Activated CD4-positive, alpha-beta T cell treated with anti-CD3 and anti-CD28 coated beads for 48 hours (primary cell): Measurements from ENCODE around the gene KIAA2012.

Experiments used
- DNase-seq: peaks from one replicate; pipeline ENCODE4 v3.0.0-alpha.2; 2020

Gene KIAA2012

DNA sequence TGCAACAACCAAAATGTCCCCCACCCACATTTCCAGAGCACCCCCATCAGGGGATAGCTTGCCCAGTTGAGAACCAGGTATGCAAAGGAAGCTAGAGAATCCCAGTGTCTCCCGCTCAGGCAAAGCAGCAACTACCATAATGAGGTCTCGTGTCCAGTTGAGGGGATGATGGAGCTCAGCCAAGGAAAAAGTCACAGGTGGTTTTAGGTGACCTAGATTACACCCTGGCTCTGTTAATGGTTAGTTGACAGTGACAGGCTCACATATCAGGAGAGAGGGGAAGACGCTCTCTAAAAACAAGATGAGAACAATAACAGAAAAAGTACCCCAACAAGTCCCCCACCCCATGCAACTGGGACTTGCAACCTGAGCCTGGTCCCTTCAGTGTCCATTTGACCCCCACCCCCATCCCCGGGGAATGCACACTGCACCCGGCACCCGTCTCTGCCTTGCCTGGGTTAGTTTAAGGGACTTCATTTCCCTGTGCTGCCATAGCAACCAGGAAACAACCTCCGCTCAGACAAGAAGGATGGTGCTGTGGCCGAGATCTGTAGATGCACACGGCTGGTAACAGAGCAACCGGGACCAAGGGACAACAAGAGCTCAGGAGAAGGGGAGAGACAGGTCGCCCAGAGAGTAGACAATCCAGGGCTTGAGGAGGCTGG, at the start of gene KIAA2012:
TSS of gene KIAA2012 (plus strand) at position 519 of the 665 bp plus-strand sequence. CDS start 373 bp downstream, outside the sequence.
- DNase-seq = no peak

DNA sequence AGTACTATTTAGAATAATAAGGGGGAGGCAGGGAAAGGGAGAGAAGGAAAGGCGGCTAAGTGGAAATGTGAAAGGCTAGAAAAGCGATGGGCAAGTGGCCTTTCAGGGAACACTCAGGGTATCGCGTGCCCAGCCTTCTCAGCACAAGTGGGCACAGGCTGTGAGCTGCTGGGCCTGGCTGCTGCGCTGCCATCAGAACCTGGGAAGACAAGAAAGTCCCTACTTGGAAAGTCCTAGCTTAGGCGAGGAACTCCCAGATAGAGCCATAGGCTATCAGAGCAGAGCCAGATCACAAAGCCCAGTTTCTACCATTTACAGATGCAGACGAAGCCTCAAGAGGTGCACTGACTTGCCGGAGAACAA, 49.2 kb upstream of the KIAA2012 start:
- DNase-seq = no peak

DNA sequence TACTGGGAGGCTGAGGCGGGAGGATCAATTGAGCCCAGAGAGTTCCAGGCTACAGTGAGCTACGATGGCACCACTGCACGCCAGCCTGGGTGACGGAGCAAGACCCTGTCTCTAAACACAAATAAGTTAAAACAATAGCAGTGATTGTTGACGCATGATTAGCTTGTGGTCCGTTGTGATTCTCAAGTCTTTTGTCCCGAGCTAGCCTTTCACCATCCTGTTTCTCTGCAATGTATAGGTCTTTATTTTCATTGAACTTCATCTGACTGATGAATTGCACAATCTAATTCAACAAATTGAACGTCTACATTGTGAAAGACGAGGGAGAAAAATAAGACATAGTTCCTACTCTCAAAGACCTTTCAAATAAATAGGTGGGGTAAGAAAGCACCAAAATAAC, 48.2 kb upstream of the KIAA2012 start:
- DNase-seq = no peak

DNA sequence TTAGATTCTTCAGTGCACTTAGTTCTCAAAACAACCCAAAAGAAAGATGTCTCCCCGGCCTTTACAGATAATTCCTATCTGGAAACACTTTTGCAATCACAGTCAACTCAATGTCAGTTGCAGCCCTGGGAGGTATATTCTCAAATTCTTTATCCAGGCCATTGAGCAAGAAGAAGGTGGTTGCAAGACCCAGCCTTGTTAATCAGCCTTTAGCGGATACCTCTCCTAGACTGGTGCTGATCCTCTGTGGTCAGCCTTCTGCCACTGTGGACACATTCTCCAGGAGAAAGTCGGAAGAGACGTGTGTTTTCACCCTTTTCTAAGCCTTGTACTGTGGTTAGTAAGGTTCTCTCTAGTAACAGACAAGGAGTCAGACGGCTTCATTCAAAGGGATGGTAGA, 47.2 kb upstream of the KIAA2012 start:
- DNase-seq = no peak

DNA sequence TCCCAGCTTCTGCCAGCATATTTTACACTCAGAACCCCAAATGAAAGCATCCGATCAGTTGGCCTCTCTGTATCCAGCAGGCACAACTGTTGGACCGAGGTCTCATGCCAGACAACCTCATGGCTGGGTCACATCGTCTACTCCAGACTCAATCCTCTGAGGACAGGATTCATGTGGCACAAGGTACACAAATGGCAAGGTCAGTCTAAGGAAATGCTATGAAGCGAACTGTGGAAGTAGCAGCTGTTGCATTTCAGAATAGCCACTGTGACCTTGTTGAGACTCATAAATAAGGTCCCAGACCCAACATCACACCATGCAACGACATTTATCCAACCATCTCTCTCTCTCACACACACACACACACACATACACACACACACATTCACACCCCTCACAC, 46.5 kb upstream of the KIAA2012 start:
- DNase-seq = no peak

DNA sequence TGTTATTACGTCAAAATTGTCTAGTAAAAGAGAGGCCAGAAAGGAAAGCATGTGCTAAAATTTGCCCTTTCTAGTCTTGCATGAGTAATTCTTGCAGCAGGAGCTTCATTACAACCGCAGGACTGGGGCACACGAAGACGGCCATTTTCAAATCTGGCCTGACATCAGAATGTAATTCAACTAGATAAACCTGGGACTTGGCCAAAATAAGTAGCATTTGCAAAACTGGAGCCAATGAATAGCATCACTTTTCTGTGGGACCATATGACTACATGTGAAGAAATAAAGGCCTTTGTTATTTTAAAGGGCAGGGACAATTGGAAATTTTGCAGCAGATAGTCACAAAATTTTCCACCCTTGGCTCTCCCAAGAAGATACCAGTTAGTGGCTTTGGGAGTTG, 42.4 kb upstream of the KIAA2012 start:
- DNase-seq = no peak

DNA sequence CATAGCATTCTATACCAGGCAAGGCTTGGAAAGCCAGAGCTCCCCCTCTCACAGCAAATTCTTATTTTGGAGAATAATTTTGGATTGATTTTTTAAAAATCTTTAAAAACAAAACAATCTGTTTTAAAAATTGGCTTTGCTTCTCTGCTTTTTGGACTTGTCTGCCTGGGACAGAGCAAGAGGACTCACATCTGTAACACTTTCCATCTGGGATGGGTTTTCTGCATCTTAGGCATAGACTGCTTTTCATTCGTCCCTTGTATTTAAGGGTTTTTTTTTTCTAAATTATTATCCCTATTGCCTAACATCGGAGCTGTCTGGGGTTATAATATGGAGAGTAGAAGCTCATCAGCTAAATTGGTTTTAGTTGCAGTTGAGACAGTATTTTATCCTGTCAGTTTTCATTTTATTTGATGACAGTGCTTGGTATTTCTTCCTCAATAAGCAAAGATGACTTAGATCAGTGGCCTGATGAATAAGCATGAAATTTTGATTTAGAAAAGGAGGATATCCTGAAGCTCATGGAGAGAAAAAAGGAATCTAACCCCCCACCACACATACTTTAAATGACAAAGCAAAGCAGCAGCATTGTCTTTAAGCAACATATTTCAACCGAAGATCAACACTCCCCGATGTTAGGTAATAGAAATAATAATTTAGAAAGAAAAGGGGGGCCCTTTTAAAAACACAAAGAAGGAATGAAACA, 41.7 kb upstream of the KIAA2012 start:
- no peak for DNase-seq

DNA sequence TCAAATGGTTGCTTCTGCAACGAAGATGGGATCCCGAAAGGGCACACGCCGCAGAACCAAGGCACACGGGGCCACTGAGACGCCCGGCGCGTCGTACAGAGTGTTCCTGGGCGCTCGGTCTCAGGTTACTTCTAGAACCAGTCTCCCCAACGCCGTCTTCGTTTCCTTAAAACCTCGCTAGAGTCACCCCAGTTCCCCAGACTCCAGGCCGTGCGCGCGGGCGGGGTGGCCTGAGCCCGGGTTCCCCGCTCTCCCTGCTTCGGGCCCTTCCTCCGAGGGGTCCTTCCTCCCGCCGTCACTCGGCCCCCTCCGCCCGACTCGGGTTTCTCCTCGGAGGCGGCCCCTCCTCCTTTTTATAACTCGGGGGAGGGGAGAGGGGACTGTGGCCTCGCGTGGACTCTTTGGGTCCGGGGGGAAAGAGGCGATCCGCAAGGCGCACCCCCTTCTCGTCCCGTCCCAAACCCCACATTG, 40.2 kb upstream of the KIAA2012 start:
- peak; percentile 46 for DNase-seq

DNA sequence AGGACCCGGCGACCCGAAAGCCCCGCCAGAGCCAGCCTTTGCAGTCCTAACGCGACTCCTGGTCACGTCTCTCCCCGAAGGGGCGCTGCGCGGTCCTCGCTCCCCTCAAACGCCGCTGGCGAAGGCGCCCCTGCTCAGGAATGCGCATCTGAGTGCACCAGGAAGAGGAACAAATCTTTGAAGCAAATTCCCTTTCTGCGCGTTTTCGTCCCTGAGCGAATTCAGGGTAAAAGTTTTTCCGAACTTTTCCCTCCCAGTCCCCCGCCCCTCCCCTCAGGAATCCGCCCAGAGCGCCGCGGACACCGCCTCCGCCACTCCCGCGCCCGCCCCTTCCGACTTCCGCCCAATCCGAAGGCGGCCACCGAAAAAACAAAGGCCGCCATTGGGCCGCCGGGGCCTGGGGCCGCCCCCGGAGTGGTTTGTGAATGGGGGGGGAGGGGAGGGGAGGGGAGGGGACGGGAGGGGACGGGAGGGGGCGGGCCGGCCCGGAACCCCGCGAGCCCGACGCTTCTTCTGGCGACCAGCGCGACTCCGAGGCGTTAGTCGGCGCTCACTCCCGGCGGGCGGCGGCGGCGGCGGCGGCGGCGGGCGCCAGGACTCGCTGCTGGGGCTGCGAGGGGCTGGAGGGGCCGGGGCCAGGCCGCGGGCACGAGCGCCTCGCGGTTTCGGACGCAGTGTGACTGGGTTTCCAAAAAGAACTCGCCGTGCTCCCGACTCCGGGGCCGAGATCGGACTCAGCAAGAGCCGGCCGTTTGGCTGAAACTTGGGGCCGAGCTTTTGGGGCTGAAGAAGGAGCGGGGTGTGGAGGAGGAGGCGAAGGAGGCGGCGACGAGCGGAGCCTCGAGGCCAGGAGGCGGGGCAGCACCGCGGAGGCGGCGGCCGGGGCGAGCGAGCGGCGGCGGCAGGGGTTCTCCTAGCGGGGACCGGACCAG, 39.5 kb upstream of the KIAA2012 start, which contains the start of gene FZD7:
TSS of gene FZD7 (plus strand) at position 539 of the 932 bp plus-strand sequence. CDS start 793 bp downstream, outside the sequence.
- DNase-seq = peak; percentile 87

DNA sequence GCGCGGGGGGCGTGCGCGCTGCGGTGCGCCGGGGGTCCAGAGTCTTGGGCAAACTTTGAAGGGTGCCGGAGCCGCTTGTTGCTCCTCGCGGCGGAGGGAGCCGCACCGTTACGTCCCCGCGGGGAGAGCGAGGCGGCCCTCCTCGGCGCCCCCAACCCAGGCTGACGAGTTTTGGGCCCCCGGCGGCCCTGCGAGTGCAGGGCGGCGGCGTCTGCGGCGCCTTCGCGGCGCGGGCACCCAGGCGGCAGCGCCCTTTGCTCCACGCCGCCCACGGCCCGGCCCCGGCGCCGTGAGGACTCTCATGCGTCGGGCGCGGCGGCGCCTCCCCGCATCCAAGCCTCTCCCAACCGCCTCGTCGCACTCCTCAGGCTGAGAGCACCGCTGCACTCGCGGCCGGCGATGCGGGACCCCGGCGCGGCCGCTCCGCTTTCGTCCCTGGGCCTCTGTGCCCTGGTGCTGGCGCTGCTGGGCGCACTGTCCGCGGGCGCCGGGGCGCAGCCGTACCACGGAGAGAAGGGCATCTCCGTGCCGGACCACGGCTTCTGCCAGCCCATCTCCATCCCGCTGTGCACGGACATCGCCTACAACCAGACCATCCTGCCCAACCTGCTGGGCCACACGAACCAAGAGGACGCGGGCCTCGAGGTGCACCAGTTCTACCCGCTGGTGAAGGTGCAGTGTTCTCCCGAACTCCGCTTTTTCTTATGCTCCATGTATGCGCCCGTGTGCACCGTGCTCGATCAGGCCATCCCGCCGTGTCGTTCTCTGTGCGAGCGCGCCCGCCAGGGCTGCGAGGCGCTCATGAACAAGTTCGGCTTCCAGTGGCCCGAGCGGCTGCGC, 38.6 kb upstream of the KIAA2012 start:
- peak; percentile 52 for DNase-seq

DNA sequence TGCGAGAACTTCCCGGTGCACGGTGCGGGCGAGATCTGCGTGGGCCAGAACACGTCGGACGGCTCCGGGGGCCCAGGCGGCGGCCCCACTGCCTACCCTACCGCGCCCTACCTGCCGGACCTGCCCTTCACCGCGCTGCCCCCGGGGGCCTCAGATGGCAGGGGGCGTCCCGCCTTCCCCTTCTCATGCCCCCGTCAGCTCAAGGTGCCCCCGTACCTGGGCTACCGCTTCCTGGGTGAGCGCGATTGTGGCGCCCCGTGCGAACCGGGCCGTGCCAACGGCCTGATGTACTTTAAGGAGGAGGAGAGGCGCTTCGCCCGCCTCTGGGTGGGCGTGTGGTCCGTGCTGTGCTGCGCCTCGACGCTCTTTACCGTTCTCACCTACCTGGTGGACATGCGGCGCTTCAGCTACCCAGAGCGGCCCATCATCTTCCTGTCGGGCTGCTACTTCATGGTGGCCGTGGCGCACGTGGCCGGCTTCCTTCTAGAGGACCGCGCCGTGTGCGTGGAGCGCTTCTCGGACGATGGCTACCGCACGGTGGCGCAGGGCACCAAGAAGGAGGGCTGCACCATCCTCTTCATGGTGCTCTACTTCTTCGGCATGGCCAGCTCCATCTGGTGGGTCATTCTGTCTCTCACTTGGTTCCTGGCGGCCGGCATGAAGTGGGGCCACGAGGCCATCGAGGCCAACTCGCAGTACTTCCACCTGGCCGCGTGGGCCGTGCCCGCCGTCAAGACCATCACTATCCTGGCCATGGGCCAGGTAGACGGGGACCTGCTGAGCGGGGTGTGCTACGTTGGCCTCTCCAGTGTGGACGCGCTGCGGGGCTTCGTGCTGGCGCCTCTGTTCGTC, 37.7 kb upstream of the KIAA2012 start:
- DNase-seq = peak; percentile 58

DNA sequence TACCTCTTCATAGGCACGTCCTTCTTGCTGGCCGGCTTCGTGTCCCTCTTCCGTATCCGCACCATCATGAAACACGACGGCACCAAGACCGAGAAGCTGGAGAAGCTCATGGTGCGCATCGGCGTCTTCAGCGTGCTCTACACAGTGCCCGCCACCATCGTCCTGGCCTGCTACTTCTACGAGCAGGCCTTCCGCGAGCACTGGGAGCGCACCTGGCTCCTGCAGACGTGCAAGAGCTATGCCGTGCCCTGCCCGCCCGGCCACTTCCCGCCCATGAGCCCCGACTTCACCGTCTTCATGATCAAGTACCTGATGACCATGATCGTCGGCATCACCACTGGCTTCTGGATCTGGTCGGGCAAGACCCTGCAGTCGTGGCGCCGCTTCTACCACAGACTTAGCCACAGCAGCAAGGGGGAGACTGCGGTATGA, 37.1 kb upstream of the KIAA2012 start:
- DNase-seq = no peak

DNA sequence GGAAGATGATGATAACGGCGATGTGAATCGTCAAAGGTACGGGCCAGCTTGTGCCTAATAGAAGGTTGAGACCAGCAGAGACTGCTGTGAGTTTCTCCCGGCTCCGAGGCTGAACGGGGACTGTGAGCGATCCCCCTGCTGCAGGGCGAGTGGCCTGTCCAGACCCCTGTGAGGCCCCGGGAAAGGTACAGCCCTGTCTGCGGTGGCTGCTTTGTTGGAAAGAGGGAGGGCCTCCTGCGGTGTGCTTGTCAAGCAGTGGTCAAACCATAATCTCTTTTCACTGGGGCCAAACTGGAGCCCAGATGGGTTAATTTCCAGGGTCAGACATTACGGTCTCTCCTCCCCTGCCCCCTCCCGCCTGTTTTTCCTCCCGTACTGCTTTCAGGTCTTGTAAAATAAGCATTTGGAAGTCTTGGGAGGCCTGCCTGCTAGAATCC, 36.4 kb upstream of the KIAA2012 start:
- DNase-seq = no peak

DNA sequence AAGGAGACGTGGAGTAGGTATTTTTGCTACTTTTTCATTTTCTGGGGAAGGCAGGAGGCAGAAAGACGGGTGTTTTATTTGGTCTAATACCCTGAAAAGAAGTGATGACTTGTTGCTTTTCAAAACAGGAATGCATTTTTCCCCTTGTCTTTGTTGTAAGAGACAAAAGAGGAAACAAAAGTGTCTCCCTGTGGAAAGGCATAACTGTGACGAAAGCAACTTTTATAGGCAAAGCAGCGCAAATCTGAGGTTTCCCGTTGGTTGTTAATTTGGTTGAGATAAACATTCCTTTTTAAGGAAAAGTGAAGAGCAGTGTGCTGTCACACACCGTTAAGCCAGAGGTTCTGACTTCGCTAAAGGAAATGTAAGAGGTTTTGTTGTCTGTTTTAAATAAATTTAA, 36.0 kb upstream of the KIAA2012 start:
- DNase-seq = no peak

DNA sequence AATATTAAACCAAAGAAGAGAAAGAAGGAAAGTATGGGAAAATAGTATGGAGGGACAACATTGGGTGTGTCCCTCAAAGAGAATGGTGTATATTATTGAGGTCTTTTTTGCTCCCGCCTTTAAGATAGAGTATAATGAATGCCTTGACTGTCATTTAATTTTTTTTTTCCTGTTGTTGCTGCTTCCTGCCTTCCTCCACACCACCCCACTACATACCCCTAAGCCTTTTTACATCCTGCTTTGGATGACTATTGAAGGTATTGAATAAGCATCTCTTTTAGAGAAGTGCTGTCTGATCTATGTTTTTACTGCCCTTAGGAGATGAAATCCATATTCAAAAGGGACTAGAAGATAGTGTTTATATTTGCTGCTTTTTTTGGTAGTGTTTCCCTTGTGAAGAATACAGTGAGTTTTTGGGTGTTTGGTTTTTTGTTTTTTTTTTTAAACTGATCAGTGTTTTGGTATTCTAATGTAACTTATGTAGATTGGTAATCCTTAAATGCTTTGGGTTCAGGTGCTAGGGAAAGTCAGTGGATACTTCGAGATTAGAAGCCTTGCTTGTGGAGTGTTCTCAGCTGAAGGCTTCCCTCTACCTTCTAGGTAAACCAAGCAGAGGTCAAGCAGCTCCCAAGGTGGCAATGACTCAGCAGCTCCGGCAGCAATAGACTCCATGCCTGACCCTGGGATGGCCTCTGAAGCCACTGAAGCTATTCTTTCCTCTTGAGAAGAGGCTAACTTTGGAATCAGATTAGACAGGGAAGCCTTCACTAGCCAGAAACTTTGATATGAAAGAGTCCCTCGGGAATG, 34.4 kb upstream of the KIAA2012 start:
- no peak for DNase-seq

DNA sequence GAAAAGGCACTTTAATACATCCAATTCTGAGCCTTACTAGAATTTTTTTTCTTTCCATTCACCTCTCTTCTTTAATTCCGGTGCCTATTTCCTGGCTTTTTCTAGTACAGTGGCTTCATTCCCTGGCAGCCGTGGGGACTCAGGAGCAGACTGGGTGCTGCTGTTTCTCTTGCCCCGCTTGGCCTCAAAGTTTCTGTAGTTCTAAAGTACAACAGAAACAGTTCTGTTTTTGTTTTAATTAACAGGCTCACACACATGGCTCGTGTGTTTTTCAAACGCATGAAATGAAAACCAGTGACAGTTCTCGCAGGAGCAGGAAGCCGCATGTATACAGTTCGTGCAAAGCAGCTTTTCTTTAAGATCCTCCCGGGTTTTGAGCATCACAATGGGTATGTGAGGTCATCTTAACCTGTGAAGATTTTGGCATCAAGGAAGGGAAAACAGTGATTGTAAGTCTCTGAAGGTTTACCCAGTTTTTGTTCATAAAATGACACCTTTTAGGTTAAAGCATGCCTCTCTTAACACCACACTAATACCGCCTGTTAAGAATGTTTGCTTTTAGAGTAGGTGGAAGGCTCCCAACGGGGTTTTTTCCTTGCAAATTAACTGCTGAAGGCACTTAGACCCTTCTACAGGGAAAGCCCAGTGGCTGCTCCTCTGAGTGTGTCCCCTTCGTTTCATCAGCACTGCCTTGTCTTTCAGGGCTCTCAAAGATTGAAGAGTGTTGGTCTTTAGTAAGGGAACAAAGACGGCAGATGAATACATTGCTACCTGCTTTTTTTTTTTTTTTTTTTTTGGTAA, 33.6 kb upstream of the KIAA2012 start:
- no peak for DNase-seq

DNA sequence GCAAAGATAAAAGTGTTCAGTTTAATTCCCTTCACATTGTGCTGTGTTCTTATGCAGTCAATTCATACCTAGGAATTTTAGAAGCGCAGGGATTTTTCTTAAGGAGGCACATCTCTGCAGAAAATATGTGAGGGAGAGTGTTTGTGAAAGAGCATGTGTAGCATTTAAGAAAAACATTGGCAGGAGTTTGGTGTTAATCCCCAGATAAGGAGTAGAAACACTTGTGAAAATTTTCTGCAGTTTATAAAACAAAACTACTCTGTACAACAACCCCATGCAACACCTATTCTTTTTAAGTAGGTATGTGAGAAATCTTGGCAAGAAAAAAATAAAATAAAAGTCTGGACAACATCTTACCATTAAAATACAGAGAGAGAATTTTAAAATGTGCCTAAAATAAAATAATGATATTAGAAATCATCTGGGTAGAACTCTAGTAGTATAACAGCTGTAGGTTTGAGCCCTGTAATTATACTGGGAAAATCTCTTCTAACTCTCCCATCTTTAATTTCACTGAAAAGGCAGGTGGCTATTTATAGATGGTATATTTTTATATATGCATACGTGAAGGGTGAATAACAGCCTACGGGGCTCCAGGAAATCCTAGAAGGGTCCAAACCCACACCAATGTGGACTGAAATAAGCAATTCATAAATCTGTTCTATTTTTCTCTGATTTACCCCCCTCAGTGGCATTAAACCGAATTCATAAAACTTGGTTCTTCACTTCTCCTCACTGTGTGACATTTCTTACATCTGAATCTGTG, 32.8 kb upstream of the KIAA2012 start:
- DNase-seq = no peak

DNA sequence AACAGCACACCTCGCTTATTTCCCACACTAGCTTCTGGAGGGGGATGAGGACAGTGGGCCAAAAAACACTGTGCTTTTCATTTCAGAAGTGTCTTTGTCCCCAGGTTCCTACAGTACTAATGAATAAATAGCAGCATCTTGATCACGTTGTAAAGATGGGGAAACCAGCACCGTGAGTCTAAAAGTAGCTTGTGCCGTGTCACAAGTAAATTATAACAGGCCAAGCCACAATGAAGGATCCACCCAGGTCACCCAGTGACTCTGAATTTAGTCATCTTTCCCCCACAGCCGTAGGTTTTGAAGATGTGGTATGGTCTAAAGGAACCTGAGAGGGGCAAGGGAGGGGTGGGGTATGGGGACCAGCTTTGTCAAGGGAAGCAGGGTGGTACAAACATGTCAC, 30.6 kb upstream of the KIAA2012 start:
- no peak for DNase-seq

DNA sequence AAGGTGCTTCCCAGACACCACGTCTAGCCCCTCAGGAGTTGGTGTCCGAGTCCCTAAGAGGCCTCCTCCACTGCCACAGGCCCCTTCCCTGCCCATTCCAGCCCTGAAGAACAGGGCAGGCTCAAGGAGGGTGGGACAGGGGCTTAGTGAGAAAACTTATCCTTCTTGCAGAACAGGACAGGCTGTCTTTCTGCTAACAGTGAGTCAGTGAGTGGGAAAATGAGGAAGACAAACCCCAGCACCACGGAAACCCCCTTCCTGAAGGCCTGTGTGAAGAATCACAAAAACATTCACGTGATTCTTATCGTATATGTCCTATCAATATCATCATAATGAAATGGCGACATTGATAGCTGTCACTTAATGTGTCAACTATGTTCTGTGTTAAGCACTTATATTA, 29.6 kb upstream of the KIAA2012 start:
- no peak for DNase-seq
